ENCODE data around the gene KPNA4.
A peak's percentile ranks its signal among the peaks of the same experiment; 100 is the strongest.
"Not testable (repeated sequence)": the region's sequence is repeated elsewhere in the genome, so short reads cannot be mapped to it uniquely, and the experiment has no call there.

The KPNA4 gene

DNA sequence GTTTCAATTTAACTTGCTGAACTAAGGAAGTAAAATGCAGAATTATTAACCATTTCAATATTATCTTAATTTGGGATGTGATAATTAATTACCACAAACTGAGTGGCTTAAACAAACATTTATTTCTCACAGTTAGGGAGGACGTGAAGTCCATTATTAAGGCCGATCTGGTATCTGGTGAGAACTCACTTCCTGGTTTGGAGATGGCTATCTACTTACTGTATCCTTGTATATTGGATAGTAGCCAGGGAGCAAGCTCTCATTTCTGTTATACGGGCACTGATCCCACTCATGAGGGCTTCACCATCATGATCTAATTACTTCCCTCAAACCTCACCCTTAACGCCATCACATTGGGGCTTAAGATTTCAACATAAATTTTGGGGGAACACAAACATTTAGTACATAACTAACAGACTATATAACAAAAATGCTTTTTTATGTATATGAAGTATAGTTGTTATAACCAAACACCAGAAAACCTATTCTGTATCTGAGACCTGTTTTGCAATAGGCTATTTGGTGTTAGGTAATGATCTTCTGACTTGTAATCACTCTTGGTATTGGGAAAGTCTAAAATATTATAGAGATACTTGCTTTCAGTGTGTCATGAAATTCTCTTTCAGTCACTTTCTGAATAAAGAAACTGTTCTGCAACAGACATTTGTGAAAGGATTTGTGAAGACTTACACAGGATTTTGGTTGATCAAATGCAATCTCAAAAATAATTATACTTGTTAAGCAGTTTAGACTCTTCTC is 4.7 kb upstream of the KPNA4 start:
- no peak for DNase-seq

DNA sequence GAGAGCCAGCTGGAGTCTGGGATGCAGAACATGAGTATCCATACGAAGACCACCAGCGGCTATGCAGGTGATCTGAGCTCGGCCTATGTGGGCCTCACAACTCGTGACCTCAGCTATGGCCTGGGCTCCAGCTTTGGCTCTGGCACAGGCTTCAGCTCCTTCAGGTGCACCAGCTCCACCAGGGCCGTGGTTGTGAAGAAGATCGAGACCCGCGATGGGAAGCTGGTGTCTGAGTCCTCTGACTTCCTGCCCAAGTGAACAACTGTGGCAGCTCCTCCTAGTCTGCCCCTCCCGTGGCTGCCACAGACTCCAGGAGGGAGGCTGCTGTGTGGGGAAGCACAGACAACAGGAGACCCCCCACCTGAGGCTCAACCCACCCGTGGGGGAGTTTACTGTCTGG is 3.6 kb upstream of the KPNA4 start:
- DNase-seq: no peak

DNA sequence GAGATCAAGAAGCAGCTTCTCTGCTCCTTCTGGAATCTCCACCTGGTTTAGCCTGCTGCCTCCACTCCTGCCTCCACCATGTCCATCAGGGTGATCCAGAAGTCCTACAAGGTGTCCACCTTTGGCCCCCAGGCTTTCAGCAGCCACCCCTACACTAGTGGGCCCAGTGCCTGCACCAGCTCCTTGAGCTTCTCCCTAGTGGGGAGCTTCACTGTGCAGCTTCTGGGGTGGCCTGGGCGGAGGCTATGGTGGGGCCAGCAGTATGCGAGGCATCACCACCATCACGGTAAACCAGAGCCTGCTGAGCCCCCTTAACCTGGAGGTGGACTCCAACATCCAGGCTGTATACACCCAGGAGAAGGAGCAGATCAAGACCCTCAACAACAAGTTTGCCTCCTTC is 2.4 kb upstream of the KPNA4 start:
- DNase-seq: no peak

DNA sequence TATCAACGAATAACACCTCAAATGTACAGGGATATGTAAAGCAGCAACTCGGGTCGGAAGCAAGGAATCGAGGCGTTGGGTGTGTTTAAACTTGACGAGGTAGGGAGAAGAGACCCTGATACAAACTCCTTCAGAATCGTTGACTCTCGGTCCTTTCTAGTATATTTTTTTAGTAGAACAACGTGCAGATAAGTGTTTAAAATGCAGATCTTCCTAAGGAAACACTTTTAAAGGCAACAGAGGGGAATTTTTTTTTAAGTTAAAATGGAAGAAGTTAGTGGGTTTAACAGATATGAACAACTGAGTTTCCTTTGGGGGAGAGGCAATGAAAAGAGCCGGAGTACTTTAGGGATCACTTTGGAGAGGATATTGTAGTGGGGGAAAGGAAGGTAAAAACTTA is 1.1 kb upstream of the KPNA4 start:
- DNase-seq: no peak

DNA sequence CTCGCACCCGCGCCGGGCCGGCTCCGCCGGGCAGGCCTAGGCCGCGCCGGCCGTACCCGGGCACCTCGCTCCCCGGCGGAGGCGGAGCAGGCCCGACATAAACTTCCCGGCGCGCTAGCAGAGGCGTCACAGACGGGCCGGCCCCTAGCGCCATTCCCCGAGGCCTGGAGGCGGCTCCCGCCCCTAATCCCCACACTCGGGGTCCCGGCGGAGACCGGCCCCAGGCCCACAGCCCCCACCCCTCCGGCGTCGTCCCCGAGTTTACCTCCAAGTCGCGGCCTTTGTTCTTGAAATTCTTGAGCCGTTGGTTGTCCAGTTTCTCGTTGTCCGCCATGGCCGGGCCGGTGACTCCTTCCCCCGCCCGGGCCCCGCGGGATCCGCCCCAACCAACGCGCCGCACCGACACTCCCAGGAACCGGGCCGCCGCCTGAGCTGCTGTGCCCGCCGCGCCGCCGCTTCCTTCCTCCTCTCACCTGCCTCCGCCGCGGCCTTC is 376 bp downstream of the KPNA4 start:
- DNase-seq: no peak

DNA sequence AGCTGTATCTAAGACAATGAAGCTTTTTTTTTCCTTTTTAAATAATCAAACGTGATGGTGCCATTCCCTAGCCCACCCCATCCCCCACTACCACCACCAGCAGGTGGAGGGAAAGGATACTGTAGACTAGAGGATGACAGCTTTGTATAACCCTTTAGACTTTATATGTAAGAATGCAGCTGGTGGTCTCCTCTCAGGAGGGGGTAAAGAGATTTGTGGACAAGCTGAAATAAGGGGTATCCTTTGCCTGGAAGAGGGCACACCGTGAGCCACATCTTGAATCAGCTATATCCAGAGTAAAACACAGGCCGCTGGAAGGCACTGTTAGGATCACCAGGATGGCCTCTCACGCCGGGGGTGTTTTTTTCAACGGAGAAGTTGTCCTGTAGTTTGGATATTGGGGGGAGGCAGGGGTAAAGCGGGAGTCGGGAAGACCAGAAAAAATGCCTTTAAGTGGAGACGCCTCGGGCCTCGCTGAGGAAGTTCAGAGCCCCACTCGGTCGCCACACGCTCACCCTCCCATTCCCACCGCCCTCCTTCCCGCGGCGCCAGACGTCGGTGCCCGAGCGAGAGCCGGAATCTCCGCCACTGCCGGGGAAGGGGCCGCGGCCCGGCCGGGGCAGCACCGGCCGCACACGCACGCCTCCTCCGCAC is 986 bp downstream of the KPNA4 start:
- DNase-seq: peak; percentile 16

DNA sequence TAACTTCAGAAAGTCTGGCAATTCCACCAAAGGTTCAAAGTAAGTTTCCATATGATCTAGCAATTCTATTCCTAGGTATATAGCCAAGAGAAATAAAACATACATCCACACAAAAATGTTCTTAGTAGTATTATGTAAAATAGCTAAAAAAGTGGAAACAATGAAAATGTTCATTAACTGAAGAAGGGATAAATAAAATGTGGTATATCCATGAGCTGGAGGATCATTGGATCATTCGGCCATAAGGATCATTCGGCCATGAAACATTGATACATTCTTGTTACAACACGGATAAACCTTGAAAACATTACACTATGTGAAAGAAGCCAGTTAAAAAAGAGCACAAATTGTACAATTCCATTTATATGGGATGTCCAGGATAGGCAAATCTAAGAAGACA is 2.4 kb downstream of the KPNA4 start:
- no peak for DNase-seq

DNA sequence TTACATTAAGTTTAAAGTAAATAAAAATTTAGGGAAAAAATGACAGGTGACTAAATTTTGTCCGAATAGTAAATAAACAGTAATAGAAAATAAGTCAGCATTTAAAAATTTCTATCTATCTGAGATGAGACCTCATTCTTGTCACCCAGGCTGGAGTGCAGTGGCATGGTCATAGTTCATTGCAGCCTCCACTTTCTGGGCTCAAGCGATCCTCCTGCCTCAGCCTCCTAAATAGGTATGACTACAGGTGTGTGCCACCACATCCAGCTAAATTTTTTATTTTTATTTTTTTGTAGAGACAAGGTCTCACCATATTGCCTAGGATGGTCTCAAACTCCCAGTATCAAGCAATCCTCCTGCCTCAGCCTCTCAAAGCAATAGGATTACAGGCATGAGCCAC is 7.8 kb downstream of the KPNA4 start:
- DNase-seq: no peak

DNA sequence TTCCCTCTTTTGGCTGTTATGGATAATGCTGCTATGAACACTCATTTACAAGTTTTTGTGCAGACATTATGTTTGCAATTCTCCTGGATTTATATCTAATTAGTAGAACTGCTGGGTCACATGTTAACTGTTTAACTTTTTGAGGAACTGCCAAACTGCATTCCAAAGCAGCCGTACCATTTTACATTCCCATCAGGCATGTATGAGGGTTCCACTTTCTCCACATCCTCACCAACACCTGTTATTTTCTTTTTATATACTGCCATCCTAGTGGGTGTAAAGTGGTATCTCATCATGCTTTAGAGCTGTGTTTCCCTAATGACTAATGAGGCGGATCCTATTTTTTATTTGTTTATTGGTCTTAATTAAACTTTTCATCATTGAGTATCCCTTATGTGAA is 9.2 kb downstream of the KPNA4 start:
- no peak for DNase-seq

DNA sequence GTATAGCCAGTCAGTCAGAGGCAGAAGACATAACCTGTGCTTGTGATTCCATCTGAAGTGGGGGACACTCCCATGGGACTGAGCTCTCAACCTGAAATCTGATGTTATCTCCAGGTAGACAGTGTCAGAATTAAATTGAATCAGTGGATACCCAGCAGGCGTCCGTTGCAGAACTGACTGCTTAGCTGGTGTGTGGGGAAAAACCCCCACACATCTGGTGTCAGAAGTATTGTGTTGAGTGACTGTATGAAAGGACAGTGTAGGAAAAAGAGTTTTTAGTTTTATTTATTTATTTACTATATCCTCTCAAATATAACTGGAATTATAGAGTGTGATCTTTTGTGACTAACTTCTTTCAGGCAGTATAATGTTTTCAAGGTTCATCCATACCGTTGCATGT is 10.4 kb downstream of the KPNA4 start:
- DNase-seq: no peak

DNA sequence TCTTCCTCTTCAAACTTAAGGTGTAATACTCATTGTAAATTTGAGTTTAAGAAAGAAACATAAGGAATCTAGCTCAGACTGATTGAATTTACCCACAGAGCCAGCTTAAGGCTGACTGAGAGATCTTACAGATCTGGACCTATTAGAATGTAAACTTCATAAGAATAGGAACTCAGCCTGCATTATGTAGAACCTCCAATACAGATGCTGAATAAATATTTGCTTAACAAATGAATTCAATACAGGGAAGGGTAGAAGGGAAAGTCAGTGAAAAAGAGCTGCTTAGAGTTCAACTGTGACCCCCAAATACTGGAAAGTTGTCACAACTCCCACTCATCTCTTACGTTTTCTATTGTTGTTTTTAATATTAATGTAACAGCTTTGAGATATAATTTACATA is 11.5 kb downstream of the KPNA4 start:
- no peak for DNase-seq

DNA sequence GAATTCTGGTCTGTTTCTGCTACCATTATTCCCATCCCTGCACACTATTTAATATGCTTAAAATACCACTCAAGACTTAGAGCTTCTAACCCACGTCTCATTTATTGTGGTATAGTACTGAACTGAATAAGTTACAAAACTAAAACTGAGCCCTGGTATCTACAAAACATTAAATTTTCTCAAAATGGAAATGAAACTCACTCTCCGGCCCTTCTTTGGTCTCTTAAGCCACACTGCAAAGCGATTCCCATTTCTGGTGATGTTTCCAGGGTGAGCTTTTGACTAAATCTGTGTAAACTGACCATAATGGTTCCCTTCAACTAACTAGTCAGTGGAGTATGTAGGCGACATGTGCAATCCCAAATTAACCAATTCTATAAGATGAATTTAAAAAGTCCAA is 18.6 kb downstream of the KPNA4 start:
- DNase-seq: no peak

DNA sequence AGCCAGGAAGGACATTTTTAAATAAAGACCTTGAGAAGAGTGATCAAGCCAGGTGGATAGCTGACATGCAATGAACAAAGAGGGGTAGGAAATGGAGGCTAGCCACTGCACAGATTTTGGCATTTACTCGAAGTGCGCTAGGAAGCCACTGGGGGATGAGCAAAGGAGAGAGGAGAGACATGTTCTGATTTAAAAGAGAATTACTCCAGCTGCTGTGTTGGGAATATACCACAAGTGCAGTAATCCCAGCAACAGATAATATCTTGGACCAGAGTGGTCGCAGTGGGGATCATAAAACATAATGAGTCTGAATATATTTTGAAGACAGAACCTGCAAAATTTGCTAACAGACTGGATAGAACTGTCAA is 19.9 kb downstream of the KPNA4 start:
- no peak for DNase-seq

DNA sequence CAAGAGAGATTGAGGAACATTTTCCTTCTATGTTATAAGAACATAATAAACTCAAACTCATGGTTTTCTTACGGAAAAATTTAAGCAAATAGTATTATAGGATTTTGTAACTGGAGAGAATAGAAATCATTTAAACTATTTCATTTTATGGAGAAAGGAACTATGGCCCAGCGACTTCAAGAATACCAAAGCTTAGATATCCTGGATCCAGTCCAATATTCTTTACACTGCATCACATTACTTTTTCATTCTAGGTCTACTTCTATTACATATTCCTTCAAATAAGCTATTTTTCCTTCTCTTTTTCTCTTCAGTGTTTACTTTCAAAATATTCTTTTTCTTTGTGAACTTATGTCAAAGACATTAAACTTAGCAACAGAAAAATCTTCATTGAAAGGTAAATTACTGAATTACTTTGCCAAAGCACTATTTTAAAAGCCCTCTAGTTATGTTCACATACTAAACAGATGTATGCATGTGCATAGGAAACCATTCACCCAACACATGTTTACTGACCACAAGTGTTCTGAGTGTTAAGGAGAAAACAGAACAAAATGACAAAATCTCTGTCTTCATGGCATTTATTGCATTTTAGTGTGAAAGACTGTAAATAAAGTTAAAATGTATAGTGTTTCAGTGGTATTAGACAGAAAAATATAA is 20.4 kb downstream of the KPNA4 start:
- DNase-seq: no peak

DNA sequence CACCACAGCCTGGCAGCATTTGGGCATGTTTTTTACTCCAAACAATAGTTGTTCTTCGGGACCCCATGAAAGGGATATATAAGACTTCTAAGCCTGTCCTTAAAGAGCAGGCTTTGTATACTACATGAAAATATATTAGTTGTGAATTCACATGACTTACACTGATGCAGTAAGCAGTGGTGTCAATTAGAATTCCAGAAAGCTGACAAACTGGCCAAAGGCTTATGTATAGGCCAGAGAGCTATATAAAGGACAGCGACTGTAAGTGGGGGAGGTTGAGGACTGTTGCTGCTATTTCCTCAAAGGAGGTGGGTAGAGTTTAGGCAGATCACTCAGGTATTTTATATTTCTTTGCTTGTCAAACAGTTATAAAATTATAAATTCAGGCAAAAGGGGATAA is 24.8 kb downstream of the KPNA4 start:
- no peak for DNase-seq

DNA sequence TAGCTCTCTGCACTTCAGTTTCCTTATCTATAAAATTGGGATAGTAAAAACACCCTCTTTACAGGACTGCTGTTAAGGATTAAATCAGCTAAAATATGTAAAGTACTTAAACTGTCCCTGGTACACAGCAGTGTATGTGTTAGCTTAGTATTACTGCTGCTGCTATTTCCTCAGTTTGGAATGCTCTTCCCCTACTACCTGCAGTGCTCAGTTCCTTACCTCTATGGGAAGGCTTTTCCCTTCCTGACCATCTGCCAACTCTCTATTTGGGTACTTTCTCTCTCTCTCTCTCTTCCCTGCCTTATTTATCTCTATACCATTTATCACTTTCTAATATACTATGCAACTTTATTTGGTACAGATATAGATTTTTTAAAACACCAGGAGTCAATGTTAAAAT is 26.5 kb downstream of the KPNA4 start:
- DNase-seq: no peak

DNA sequence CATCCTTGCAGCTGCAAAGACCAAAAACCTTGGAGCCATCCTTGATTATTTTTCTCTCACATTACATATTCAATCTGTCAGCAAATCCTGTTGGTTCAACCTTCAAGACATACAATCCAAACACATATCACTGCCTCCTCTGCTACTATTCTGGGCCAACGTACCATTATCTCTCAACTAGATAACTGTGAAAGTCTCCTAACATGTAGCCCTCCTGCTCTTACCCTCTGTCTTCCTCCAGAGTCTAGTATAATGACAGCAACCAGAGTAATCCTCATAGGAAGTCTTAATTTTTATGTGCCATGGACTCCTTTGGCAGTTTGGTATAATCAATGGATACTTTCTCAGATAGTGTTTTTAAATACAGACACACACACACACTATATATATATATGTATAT is 27.6 kb downstream of the KPNA4 start:
- DNase-seq: no peak

DNA sequence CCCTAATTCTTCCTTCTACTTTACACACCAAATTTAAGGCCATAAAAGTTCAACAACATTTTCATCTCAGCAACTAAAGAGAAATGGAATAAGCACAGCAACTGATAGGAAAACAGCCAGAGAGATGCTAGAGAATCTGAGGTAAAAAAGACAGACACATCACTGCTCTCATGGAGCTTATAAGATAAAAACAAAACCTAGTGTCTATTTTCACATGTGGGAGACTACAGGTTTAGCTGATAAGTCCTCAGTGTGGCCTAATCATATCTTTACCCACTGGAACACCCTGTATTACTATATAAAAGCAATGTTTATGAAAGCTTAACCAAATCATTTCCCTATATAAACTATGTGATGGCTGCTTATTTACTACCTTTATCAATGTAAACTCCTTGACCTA is 33.0 kb downstream of the KPNA4 start:
- DNase-seq: no peak

DNA sequence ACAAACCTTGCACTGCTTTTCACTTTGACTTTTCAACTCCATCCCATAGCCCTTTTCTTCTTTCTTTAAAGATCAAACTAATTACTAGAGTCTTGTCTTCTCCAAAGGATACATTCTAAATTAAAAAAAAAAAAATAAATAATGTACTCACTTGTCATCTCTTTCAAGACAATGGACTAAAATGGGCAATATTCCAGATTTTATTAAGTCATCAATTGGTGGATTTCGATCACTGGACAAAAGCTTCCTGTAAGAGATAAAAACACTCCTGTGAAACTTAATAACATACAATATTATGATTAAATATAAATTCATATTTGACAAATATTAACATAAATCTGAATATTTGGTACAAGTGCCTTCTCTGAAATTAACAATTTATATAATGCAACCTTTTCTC is 34.1 kb downstream of the KPNA4 start:
- no peak for DNase-seq

DNA sequence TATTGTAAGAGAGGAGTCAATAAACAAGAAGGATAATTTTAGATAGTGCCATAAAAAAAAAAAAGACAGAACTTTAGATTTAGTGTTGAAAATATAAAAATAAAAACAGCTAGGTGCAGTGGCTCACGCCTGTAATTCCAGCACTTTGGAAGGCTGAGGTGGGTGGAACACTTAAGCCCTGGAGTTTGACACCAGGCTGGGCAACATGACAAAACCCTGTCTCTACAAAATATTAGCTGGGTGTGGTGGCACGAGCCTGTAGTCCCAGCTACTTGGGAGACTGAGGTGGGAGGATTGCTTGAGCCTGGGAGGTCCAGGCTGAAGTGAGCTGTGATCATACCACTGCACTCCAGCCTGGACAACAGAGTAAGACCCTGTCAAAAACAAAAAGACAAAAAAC is 49.0 kb downstream of the KPNA4 start:
- DNase-seq: not testable (repeated sequence)

DNA sequence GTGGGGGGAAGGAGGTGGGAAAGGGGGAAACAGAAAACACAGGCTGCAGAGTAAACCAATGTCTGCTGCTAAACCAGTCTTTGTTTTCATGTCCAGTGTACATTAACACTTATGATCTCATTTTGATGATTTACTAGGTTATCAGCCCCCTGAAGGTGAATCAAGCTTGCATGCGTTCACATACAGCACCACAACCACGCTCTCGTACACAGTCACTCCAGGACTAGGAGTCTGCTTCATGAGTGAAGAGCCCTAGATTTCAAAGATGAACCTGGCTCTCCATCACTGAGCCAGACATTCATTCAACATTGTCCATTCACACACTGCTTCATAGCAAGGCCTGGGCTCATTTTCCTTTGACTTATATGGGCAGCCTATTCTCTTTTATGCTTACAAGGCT is 64.0 kb downstream of the KPNA4 start:
- DNase-seq: no peak

DNA sequence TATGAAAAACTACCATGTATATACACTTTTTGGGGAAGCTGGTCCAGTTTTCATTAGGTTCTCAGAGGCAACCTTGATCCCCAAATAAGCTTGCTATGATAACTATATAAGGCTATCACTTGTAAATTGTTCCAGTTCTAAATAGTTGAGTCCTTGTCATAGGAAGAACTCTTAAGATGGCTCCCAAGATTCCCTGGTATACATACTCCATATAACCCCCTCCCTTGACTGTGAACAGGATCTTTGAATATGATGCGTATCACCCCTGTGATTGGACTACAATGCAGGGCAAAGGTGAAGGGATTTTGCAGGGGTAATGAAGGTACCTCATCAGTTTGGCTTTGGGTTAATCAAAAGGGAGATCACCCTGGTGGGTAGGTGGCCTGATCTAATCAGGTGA is 67.2 kb downstream of the KPNA4 start:
- DNase-seq: no peak

DNA sequence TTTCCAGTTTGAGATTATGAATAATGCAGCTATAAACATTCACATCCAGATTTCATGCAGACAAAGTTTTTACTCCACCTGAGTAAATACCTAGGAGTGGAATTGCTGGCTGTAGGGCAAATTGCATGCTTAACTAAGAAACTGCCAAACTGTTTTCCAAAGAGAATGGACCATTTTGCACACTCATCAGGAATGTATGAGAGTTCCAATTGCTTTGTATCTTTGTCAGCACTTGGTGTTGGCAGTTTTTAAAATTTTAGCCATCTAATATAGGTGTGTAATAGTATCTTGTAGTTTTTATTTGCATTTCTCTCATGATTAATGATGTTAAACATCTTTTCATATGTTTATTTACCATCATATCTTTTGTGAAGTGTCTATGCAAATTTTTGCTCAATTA is 75.2 kb downstream of the KPNA4 start:
- DNase-seq: no peak

DNA sequence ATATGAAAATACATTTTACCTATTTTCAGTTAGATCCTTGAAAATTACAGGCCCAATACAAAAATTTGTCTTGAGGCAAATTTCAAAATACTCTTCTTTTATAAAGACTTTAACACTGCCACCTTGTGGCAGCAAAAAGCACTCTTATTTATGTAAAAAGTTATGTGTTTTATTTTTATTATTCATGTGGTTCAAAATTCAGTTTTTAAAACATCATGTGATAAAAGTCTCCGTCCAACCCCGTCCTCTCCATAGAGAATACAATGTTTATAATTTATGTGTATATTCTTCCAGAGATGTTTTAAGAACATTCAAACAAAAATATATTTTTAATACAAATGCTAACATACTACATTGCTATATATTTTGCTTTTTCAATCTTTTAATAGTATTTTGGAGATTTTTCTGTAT is 78.9 kb downstream of the KPNA4 start:
- peak; percentile 44 for DNase-seq
